ENCODE measurements around the gene ICAM3. TPM values are rescaled to one million over a fixed set of nuclear protein-coding genes. Genes with fewer than 3 reads are reported as not detected.
"Not testable (repeated sequence)": the region's sequence is repeated elsewhere in the genome, so short reads cannot be mapped to it uniquely, and the experiment has no call there.

ICAM3 gene
- polyA plus RNA-seq, 1 donor: 5.3 TPM

GRCh38 chr19:10352764-10353671 is 13.6 kb upstream of the ICAM3 start:
- no peaks in the 10 kb centered on the region for H3K27me3 ChIP-seq (ENCODE audit: control insufficient read depth, insufficient read depth, low read length)
- peaks cover 40% of the 10 kb centered on the region for H3K36me3 ChIP-seq (ENCODE audit: control insufficient read depth, insufficient read depth, low read length)
- WGBS (ENCODE audit: insufficient coverage, low lambda C conversion rate): no CpG with 5 or more reads among the region's 63 CpGs
- H3K27ac ChIP-seq (ENCODE audit: low read length): no peak overlapping the region
- peak overlapping the region; percentile 3 for H3K4me3 ChIP-seq (ENCODE audit: low read length)
- H3K9me3 ChIP-seq (ENCODE audit: control insufficient read depth, low read depth, low read length): no peaks in the 10 kb centered on the region
- H3K4me1 ChIP-seq (ENCODE audit: control insufficient read depth, insufficient read depth, low read length): peaks cover 11% of the 10 kb centered on the region
- DNase-seq: peak; percentile 70 to 86

DNA sequence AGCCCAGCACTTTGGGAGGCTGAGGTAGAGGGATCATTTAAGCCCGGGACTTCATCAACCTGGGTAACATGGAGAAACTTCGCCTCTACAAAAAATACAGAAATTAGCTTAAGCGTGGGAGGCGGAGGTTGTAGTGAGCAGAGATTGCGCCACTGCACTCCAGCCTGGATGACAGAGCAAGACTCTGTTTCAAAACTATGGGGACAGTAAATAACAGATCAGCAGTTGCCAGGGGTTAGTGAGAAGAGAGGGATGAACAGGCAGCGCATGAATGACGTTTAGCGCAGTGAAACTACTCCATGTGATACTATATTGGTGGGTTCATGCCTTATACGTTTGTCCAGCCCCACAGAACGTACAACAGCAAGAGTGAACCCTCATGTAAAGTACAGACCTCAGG is 7.1 kb upstream of the ICAM3 start:
- H3K27me3 ChIP-seq (ENCODE audit: control insufficient read depth, insufficient read depth, low read length): no peaks in the 10 kb centered on the region
- H3K36me3 ChIP-seq (ENCODE audit: control insufficient read depth, insufficient read depth, low read length): peaks cover 7% of the 10 kb centered on the region
- no peak for DNase-seq
- H3K27ac ChIP-seq (ENCODE audit: low read length): no peak overlapping the region
- H3K4me1 ChIP-seq (ENCODE audit: control insufficient read depth, insufficient read depth, low read length): no peaks in the 10 kb centered on the region
- no peak overlapping the region for H3K4me3 ChIP-seq (ENCODE audit: low read length)
- H3K9me3 ChIP-seq (ENCODE audit: control insufficient read depth, low read depth, low read length): no peaks in the 10 kb centered on the region
- 60% methylated on average over 3 of the region's 10 CpGs for WGBS (ENCODE audit: insufficient coverage, low lambda C conversion rate)

- Histone ChIP-seq H3K27ac (ENCODE audit: low read length) (no peak overlapping the region), H3K27me3 (ENCODE audit: control insufficient read depth, insufficient read depth, low read length) (no peaks in the 10 kb centered on the region), H3K36me3 (ENCODE audit: control insufficient read depth, insufficient read depth, low read length) (peaks cover 2% of the 10 kb centered on the region), H3K9me3 (ENCODE audit: control insufficient read depth, low read depth, low read length) (no peaks in the 10 kb centered on the region), H3K4me3 (ENCODE audit: low read length) (no peak overlapping the region), H3K4me1 (ENCODE audit: control insufficient read depth, insufficient read depth, low read length) (no peaks in the 10 kb centered on the region)
- DNase-seq: no peak
- WGBS (ENCODE audit: insufficient coverage, low lambda C conversion rate): no CpG with 5 or more reads among the region's 10 CpGs
Measured at GRCh38 chr19:10344780-10345179, 5.4 kb upstream of the ICAM3 start.

DNA sequence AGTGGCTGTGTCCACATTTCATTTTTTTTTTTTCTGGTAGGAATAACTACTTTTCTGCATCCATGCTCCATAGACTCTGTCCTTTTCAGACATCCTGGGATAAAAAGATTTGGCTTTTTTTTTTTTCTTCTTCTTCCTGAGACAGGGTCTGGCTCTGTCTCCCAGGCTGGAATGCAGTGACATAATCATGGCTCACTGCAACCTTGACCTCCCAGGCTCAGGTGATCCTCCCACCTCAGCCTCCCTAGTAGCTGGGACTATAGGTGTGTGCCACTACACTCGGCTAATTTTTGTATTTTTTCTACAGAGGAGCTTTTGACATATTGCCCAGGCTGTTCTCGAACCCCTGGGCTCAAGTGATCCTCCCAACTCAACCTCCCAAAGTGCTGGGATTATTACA is 4.1 kb upstream of the ICAM3 start:
- Histone ChIP-seq H3K4me3 (ENCODE audit: low read length) (no peak overlapping the region), H3K36me3 (ENCODE audit: control insufficient read depth, insufficient read depth, low read length) (no peaks in the 10 kb centered on the region), H3K9me3 (ENCODE audit: control insufficient read depth, low read depth, low read length) (no peaks in the 10 kb centered on the region), H3K4me1 (ENCODE audit: control insufficient read depth, insufficient read depth, low read length) (no peaks in the 10 kb centered on the region), H3K27ac (ENCODE audit: low read length) (no peak overlapping the region), H3K27me3 (ENCODE audit: control insufficient read depth, insufficient read depth, low read length) (no peaks in the 10 kb centered on the region)
- DNase-seq: no peak
- WGBS (ENCODE audit: insufficient coverage, low lambda C conversion rate): no CpG with 5 or more reads among the region's 2 CpGs

GRCh38 chr19:10339977-10340376 is 553 bp upstream of the ICAM3 start:
- Histone ChIP-seq H3K27me3 (ENCODE audit: control insufficient read depth, insufficient read depth, low read length) (no peaks in the 10 kb centered on the region), H3K27ac (ENCODE audit: low read length) (no peak overlapping the region), H3K4me1 (ENCODE audit: control insufficient read depth, insufficient read depth, low read length) (peaks cover 3% of the 10 kb centered on the region), H3K4me3 (ENCODE audit: low read length) (no peak overlapping the region), H3K9me3 (ENCODE audit: control insufficient read depth, low read depth, low read length) (no peaks in the 10 kb centered on the region), H3K36me3 (ENCODE audit: control insufficient read depth, insufficient read depth, low read length) (no peaks in the 10 kb centered on the region)
- no peak for DNase-seq
- WGBS (ENCODE audit: insufficient coverage, low lambda C conversion rate): 100% methylated on average over 1 of the region's 5 CpGs

GRCh38 chr19:10338940-10339339 is 484 bp downstream of the ICAM3 start:
- DNase-seq: no peak
- H3K9me3 ChIP-seq (ENCODE audit: control insufficient read depth, low read depth, low read length): no peaks in the 10 kb centered on the region
- H3K36me3 ChIP-seq (ENCODE audit: control insufficient read depth, insufficient read depth, low read length): no peaks in the 10 kb centered on the region
- WGBS (ENCODE audit: insufficient coverage, low lambda C conversion rate): no CpG with 5 or more reads among the region's 6 CpGs
- peaks cover 6% of the 10 kb centered on the region for H3K4me1 ChIP-seq (ENCODE audit: control insufficient read depth, insufficient read depth, low read length)
- H3K27ac ChIP-seq (ENCODE audit: low read length): no peak overlapping the region
- H3K27me3 ChIP-seq (ENCODE audit: control insufficient read depth, insufficient read depth, low read length): no peaks in the 10 kb centered on the region
- no peak overlapping the region for H3K4me3 ChIP-seq (ENCODE audit: low read length)

- H3K27me3 ChIP-seq (ENCODE audit: control insufficient read depth, insufficient read depth, low read length); H3K9me3 ChIP-seq (ENCODE audit: control insufficient read depth, low read depth, low read length); H3K4me3 ChIP-seq (ENCODE audit: low read length); H3K36me3 ChIP-seq (ENCODE audit: control insufficient read depth, insufficient read depth, low read length); DNase-seq; H3K4me1 ChIP-seq (ENCODE audit: control insufficient read depth, insufficient read depth, low read length); H3K27ac ChIP-seq (ENCODE audit: low read length): not testable (repeated sequence)
- no CpG with 5 or more reads among the region's 9 CpGs for WGBS (ENCODE audit: insufficient coverage, low lambda C conversion rate)
Measured at GRCh38 chr19:10336725-10337124, 2.7 kb downstream of the ICAM3 start.

GRCh38 chr19:10335352-10335985 is 4.0 kb downstream of the ICAM3 start:
- no peak overlapping the region for H3K27ac ChIP-seq (ENCODE audit: low read length)
- no peaks in the 10 kb centered on the region for H3K9me3 ChIP-seq (ENCODE audit: control insufficient read depth, low read depth, low read length)
- H3K4me1 ChIP-seq (ENCODE audit: control insufficient read depth, insufficient read depth, low read length): peaks cover 12% of the 10 kb centered on the region
- no peak for DNase-seq
- peaks cover 6% of the 10 kb centered on the region for H3K36me3 ChIP-seq (ENCODE audit: control insufficient read depth, insufficient read depth, low read length)
- no peaks in the 10 kb centered on the region for H3K27me3 ChIP-seq (ENCODE audit: control insufficient read depth, insufficient read depth, low read length)
- peak overlapping the region; percentile 74 for H3K4me3 ChIP-seq (ENCODE audit: low read length)
- WGBS (ENCODE audit: insufficient coverage, low lambda C conversion rate): no CpG with 5 or more reads among the region's 26 CpGs

DNA sequence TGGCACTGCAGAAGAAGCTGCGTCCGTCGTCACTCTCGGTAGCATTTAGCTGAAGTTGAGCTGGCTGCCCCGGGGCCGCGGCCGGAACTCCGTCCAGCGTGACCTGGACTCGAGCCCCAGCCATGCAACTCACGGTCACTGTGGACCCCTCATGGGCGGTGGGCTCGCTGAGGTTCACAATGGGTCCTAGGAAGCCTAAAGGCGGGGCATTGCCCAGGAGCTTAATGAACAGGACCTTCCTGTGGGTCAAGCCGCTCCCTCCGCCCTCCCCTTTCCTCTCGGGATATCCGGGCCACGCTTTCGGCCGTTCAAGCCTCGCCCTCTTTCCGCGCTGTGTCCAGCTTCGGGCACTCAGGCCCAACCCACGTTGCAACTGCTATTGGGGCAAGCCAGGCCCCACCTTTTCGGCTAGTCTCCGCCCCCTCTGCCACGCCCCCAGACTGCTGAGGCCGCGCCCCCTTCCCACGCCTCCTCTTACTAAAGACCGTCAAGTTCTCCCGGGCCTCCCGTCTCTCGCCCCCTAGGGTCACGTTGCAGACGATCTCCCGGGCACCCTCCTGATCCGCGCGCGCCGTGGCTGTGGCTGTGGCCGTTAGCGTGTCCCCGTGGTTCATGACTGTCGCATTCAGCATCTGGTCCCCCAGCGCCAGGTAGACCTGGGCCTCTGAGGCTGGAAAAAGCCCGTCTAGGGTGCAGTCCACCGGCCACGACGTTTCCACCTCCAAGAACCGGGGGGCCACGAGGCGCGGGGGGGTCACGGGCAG is 4.7 kb downstream of the ICAM3 start:
- Histone ChIP-seq H3K36me3 (ENCODE audit: control insufficient read depth, insufficient read depth, low read length) (peaks cover 13% of the 10 kb centered on the region), H3K27ac (ENCODE audit: low read length) (peak overlapping the region; percentile 86), H3K4me1 (ENCODE audit: control insufficient read depth, insufficient read depth, low read length) (peaks cover 12% of the 10 kb centered on the region), H3K27me3 (ENCODE audit: control insufficient read depth, insufficient read depth, low read length) (no peaks in the 10 kb centered on the region), H3K4me3 (ENCODE audit: low read length) (peak overlapping the region; percentile 74), H3K9me3 (ENCODE audit: control insufficient read depth, low read depth, low read length) (no peaks in the 10 kb centered on the region)
- WGBS (ENCODE audit: insufficient coverage, low lambda C conversion rate): no CpG with 5 or more reads among the region's 59 CpGs
- DNase-seq: peak; percentile 91 to 94
